Panc1 (cell line): ENCODE measurements around the gene CDK12. TPM values are rescaled to one million over a fixed set of nuclear protein-coding genes. Genes with fewer than 3 reads are reported as not detected.

Source experiments
- ATAC-seq: fragments of 200-7000 bp; cut with Tn5 transposase; 2 replicates; pipeline ENCODE4 v1.9.1; 2020; ENCODE audit warnings: mild to moderate bottlenecking, moderate library complexity
- BruUV-seq: library from RNA; stranded (reverse); fragments of 400-500 nt; replicated peaks from 2 replicates; lab custom pipeline; 2021; lab: Mats Ljungman, UMichigan
- CTCF ChIA-PET: fragments of 300-600 bp; sonication (Branson Sonifier 250); formaldehyde crosslinking; loops from one replicate; lab custom pipeline; 2022; ENCODE audit warnings: antibody characterized with exemption; lab: Charles Lee
- POLR2A ChIA-PET: fragments of 300-600 bp; sonication (Branson Sonifier 250); formaldehyde crosslinking; loops from one replicate; lab custom pipeline; 2022; ENCODE audit warnings: antibody characterized with exemption; lab: Charles Lee
- DNase-seq: peaks from one replicate; pipeline ENCODE4 v3.0.0-alpha.2; 2010; ENCODE audit warnings: low read depth, low spot score
- H3K27ac ChIP-seq: 2 replicates; pipeline ENCODE4 v1.5.1; 2011; ENCODE audit warnings: mild to moderate bottlenecking, low read length, inconsistent platforms
- H3K27me3 ChIP-seq: fragments of 200-500 bp; sonication (Bioruptor generic); 2 replicates; pipeline ENCODE4 v1.6.0; 2014; ENCODE audit warnings: low read length, inconsistent platforms; ENCODE audit not compliant: control insufficient read depth, insufficient read depth
- H3K36me3 ChIP-seq: fragments of 200-500 bp; sonication (Bioruptor generic); 2 replicates; pipeline ENCODE4 v1.5.1; 2014; ENCODE audit warnings: inconsistent platforms, mild to moderate bottlenecking, low read length, moderate library complexity; ENCODE audit not compliant: control insufficient read depth, insufficient read depth
- H3K4me1 ChIP-seq: 2 replicates; pipeline ENCODE4 v1.5.1; 2011; ENCODE audit warnings: inconsistent platforms, mild to moderate bottlenecking, low read length, moderate library complexity; ENCODE audit not compliant: control insufficient read depth, insufficient read depth
- H3K4me3 ChIP-seq, 2 experiments: 2 replicates each; pipeline ENCODE4 v1.5.1; 2011 to 2012; ENCODE audit warnings: low read depth in 2 of 2, low read length in 2 of 2, mild to moderate bottlenecking in 2 of 2, inconsistent platforms in 1 of 2, moderate library complexity in 1 of 2
- H3K9me3 ChIP-seq: fragments of 200-500 bp; sonication (Bioruptor generic); 2 replicates; pipeline ENCODE4 v1.5.1; 2014; ENCODE audit warnings: low read depth, mild to moderate bottlenecking, inconsistent platforms, low read length, moderate library complexity; ENCODE audit not compliant: control insufficient read depth, insufficient read depth
- POLR2AphosphoS5 ChIP-seq: IDR thresholded peaks from 2 replicates; pipeline ENCODE4 v1.6.1; 2012; ENCODE audit warnings: mild to moderate bottlenecking, low read depth, low read length, moderate library complexity
- SIN3A ChIP-seq: IDR thresholded peaks from 2 replicates; pipeline ENCODE4 v1.6.1; 2012; ENCODE audit warnings: low read depth, mild to moderate bottlenecking, low read length, moderate library complexity, borderline replicate concordance; ENCODE audit not compliant: insufficient read depth
- TCF7L2 ChIP-seq: IDR thresholded peaks from 2 replicates; pipeline ENCODE4 v1.6.1; 2011; ENCODE audit warnings: mild to moderate bottlenecking, low read depth, low read length, inconsistent platforms
- in situ Hi-C: cut with HindIII; loops from 2 replicates; pipeline ENCODE4 v1.10.0; 2016; ENCODE audit warnings: low sequenced_read_pairs, low pct_unique_long_range_greater_than_20kb
- intact Hi-C: fragments of 100-400 bp; cut with micrococcal nuclease; formaldehyde crosslinking; loops from one replicate; pipeline ENCODE4 v1.10.0; 2022; ENCODE audit not compliant: unreplicated experiment
- total RNA-seq: library from RNA; stranded (reverse); gene quantifications from one replicate; pipeline ENCODE4 v1.2.1, GENCODE V29; 2021; ENCODE audit not compliant: unreplicated experiment
- TF ChIP-seq, protein P1 (sequence below): fragments of 450-650 bp; IDR thresholded peaks from 2 replicates; pipeline ENCODE4 v1.5.1; 2017; ENCODE audit warnings: mild to moderate bottlenecking
- TF ChIP-seq, protein P2 (sequence below), 2 experiments: IDR thresholded peaks; 2 replicates each; pipeline ENCODE4 v1.6.1; 2011 to 2012; ENCODE audit warnings: low read depth in 2 of 2, control low read depth in 1 of 2, low read length in 1 of 2, mild to moderate bottlenecking in 1 of 2, moderate library complexity in 1 of 2; ENCODE audit not compliant: insufficient read depth in 1 of 2

Gene CDK12
- total RNA-seq, 1 experiment from 2014 or later: 57.8 TPM

DNA sequence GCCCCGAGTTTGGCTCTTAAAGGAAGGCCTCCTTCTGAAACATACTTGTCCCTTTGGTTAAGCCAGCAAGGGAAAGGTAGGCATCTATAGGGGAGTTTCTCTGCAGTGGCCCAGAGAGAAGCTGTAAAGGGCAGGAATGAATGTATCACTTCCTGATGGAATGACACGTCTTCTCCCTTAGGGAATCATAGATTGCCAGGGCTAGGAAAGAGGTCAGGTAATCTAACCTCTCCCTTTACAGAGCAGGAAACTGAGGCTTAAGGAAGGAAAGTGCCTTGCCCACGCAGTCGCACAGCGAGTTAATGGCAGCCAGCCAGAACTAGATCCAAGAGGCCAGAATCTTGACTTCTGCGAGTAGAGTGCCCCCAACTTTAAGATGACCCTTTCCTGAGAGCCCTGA, 80.4 kb downstream of the CDK12 start:
- H3K36me3 ChIP-seq: no peaks in the 10 kb centered on the region
- POLR2A ChIA-PET: no interaction called here
- H3K9me3 ChIP-seq: no peaks in the 10 kb centered on the region
- intact Hi-C loops: no loop called here
- no peak for ATAC-seq
- TF ChIP-seq, protein P1, sequence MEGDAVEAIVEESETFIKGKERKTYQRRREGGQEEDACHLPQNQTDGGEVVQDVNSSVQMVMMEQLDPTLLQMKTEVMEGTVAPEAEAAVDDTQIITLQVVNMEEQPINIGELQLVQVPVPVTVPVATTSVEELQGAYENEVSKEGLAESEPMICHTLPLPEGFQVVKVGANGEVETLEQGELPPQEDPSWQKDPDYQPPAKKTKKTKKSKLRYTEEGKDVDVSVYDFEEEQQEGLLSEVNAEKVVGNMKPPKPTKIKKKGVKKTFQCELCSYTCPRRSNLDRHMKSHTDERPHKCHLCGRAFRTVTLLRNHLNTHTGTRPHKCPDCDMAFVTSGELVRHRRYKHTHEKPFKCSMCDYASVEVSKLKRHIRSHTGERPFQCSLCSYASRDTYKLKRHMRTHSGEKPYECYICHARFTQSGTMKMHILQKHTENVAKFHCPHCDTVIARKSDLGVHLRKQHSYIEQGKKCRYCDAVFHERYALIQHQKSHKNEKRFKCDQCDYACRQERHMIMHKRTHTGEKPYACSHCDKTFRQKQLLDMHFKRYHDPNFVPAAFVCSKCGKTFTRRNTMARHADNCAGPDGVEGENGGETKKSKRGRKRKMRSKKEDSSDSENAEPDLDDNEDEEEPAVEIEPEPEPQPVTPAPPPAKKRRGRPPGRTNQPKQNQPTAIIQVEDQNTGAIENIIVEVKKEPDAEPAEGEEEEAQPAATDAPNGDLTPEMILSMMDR: no peak
- TF ChIP-seq SIN3A (no peak), POLR2AphosphoS5 (no peak)
- TF ChIP-seq, protein P2, sequence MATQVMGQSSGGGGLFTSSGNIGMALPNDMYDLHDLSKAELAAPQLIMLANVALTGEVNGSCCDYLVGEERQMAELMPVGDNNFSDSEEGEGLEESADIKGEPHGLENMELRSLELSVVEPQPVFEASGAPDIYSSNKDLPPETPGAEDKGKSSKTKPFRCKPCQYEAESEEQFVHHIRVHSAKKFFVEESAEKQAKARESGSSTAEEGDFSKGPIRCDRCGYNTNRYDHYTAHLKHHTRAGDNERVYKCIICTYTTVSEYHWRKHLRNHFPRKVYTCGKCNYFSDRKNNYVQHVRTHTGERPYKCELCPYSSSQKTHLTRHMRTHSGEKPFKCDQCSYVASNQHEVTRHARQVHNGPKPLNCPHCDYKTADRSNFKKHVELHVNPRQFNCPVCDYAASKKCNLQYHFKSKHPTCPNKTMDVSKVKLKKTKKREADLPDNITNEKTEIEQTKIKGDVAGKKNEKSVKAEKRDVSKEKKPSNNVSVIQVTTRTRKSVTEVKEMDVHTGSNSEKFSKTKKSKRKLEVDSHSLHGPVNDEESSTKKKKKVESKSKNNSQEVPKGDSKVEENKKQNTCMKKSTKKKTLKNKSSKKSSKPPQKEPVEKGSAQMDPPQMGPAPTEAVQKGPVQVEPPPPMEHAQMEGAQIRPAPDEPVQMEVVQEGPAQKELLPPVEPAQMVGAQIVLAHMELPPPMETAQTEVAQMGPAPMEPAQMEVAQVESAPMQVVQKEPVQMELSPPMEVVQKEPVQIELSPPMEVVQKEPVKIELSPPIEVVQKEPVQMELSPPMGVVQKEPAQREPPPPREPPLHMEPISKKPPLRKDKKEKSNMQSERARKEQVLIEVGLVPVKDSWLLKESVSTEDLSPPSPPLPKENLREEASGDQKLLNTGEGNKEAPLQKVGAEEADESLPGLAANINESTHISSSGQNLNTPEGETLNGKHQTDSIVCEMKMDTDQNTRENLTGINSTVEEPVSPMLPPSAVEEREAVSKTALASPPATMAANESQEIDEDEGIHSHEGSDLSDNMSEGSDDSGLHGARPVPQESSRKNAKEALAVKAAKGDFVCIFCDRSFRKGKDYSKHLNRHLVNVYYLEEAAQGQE (IDR thresholded peaks at IDR 0.05; ENCODE audit: insufficient read depth in 1 of 2, low read depth in 2 of 2, low read length in 1 of 2): no peak
- no peak overlapping the region for H3K4me3 ChIP-seq
- BruUV-seq: no TSS peak
- no peaks in the 10 kb centered on the region for H3K27me3 ChIP-seq
- no peaks in the 10 kb centered on the region for H3K4me1 ChIP-seq
- DNase-seq: no peak
- in situ Hi-C loops: no loop called here
- no peak overlapping the region for H3K27ac ChIP-seq
- CTCF ChIA-PET: no interaction called here

DNA sequence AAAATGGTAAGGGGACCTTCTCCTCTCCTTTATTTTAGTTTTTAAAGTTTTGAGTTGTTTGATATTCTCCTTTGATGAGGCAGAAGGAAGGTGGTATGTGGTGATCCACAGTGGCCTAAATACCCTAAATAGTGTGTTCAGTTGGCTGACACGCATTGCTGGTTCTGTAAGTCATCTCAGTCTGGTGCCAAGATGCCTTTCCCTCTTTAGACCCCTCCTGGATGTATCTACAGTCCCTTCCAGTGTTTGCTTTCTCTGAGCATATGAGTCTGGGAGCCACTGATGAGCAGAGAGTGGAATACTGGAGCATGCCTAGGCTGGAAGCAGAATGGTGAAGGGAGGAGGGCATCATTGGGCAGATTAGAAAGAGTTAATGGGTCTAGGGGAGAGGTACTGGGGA, 81.9 kb downstream of the CDK12 start:
- ATAC-seq (no peak), DNase-seq (no peak)
- Histone ChIP-seq H3K36me3 (no peaks in the 10 kb centered on the region), H3K4me1 (no peaks in the 10 kb centered on the region), H3K4me3 (no peak overlapping the region), H3K9me3 (no peaks in the 10 kb centered on the region), H3K27ac (no peak overlapping the region), H3K27me3 (no peaks in the 10 kb centered on the region)
- intact Hi-C loops (no loop called here), in situ Hi-C loops (no loop called here)
- no TSS peak for BruUV-seq
- ChIA-PET POLR2A (no interaction called here), CTCF (no interaction called here)
- TF ChIP-seq, protein P1: no peak
- TF ChIP-seq, protein P2 (IDR thresholded peaks at IDR 0.05; ENCODE audit: insufficient read depth in 1 of 2, low read depth in 2 of 2, low read length in 1 of 2): no peak
- TF ChIP-seq TCF7L2: no peak
- TF ChIP-seq SIN3A: no peak
- TF ChIP-seq POLR2AphosphoS5: no peak
